Coronary artery (tissue), 2 donors: ENCODE results near the gene HUNK.

Source experiments
- DNase-seq: peaks from one replicate; pipeline ENCODE4 v3.0.0-alpha.2; 2017; ENCODE audit warnings: low spot score
- H3K27ac ChIP-seq, 2 donors: fragments of 200-600 bp; sonication (generic); one replicate each; pipeline ENCODE4 v1.5.1; 2016 to 2019
- H3K4me3 ChIP-seq: fragments of 200-600 bp; sonication (generic); 2 replicates; pipeline ENCODE4 v1.5.1; 2016; ENCODE audit warnings: mild to moderate bottlenecking, moderate library complexity
- TF ChIP-seq, protein P1 (sequence below): fragments of 200-600 bp; sonication (generic); IDR thresholded peaks from one replicate; pipeline ENCODE4 v1.5.1; 2019; ENCODE audit warnings: antibody characterized with exemption

The HUNK gene

GRCh38 chr21:31948676-31949075 lies 75.9 kb downstream of the HUNK start:
- Histone ChIP-seq H3K27ac (no peak overlapping the region), H3K4me3 (no peak overlapping the region)
- TF ChIP-seq, protein P1, sequence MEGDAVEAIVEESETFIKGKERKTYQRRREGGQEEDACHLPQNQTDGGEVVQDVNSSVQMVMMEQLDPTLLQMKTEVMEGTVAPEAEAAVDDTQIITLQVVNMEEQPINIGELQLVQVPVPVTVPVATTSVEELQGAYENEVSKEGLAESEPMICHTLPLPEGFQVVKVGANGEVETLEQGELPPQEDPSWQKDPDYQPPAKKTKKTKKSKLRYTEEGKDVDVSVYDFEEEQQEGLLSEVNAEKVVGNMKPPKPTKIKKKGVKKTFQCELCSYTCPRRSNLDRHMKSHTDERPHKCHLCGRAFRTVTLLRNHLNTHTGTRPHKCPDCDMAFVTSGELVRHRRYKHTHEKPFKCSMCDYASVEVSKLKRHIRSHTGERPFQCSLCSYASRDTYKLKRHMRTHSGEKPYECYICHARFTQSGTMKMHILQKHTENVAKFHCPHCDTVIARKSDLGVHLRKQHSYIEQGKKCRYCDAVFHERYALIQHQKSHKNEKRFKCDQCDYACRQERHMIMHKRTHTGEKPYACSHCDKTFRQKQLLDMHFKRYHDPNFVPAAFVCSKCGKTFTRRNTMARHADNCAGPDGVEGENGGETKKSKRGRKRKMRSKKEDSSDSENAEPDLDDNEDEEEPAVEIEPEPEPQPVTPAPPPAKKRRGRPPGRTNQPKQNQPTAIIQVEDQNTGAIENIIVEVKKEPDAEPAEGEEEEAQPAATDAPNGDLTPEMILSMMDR = no peak
- DNase-seq = no peak

- Histone ChIP-seq H3K27ac (no peak overlapping the region), H3K4me3 (no peak overlapping the region)
- DNase-seq = no peak
- TF ChIP-seq, protein P1 = no peak
These were observed 80.0 kb downstream of the HUNK start for GRCh38 chr21:31952828-31953227.

GRCh38 chr21:31957631-31958030 lies 84.8 kb downstream of the HUNK start:
- TF ChIP-seq, protein P1 = no peak
- H3K4me3 ChIP-seq = no peak overlapping the region
- no peak for DNase-seq
- H3K27ac ChIP-seq = no peak overlapping the region

- Histone ChIP-seq H3K27ac (no peak overlapping the region), H3K4me3 (no peak overlapping the region)
- TF ChIP-seq, protein P1 = no peak
- no peak for DNase-seq
These were observed 87.1 kb downstream of the HUNK start for GRCh38 chr21:31959881-31960280.

DNA sequence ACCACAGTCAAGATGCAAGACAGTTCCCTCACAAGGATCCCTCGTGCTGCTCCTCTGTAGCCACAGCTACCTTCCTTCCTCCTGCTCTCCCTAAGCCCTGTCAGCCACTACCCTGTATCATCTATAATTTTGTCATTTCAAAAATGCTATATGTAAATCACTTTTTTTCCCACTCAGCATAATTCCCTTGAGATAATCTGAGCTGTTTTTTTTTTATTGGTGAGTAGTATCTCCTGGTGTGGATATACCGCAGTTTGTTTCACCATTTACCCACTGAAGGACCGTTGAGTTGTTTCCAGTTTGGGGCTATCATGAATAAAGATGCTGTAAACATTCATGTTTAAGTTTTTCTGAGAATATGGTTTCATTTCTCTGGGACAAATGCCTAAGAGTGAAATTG lies 88.2 kb downstream of the HUNK start:
- DNase-seq = no peak
- TF ChIP-seq, protein P1 = no peak
- Histone ChIP-seq H3K4me3 (no peak overlapping the region), H3K27ac (no peak overlapping the region)

GRCh38 chr21:31961704-31962103 lies 88.9 kb downstream of the HUNK start:
- TF ChIP-seq, protein P1 = no peak
- no peak overlapping the region for H3K27ac ChIP-seq
- no peak overlapping the region for H3K4me3 ChIP-seq
- DNase-seq = no peak

DNA sequence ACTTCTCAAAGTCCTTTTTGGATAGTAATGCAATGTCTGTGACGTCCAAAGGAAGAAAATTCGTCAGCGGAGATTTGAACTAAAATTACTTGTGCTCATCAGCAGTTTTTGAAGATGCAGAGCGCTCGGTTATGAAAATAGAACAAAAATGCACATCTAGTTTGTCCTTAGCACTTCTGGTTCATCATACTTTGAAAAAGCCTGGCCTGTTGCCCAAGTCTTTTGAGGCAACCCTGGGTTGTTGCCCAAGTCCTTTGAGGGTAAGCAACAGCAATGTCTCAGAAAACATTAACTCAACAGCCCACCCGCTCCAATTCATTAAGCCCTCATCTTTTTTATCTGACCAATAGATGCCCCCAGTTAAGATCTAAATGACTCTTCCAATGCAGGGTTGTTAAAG lies 91.9 kb downstream of the HUNK start:
- Histone ChIP-seq H3K27ac (no peak overlapping the region), H3K4me3 (no peak overlapping the region)
- TF ChIP-seq, protein P1 = no peak
- DNase-seq = no peak
